GM23338 (cell line): Measurements from ENCODE around the gene KRTAP10-12. TPM values are rescaled to one million over a fixed set of nuclear protein-coding genes. Genes with fewer than 3 reads are reported as not detected.

Experiments
- ATAC-seq: fragments of 200-7000 bp; cut with Tn5 transposase; 3 replicates; pipeline ENCODE4 v1.9.1; 2020
- DNase-seq: peaks from one replicate; pipeline ENCODE4 v3.0.0-alpha.2; 2015; ENCODE audit warnings: low spot score
- H2AFZ ChIP-seq: fragments of 200-600 bp; sonication (generic); 2 replicates; pipeline ENCODE4 v1.8.0; 2016; ENCODE audit warnings: antibody characterized with exemption, mild to moderate bottlenecking, moderate library complexity
- H3F3A ChIP-seq: fragments of 200-600 bp; sonication (generic); replicated peaks from 2 replicates; pipeline ENCODE4 v1.8.0; 2017; ENCODE audit warnings: antibody characterized with exemption, mixed run types, low read depth
- H3K27ac ChIP-seq: fragments of 200-600 bp; sonication (generic); 2 replicates; pipeline ENCODE4 v1.6.1; 2016; ENCODE audit warnings: low read depth
- H3K27me3 ChIP-seq: fragments of 200-600 bp; sonication (generic); 2 replicates; pipeline ENCODE4 v1.8.0; 2016; ENCODE audit warnings: mild to moderate bottlenecking, mixed run types, moderate library complexity; ENCODE audit not compliant: insufficient read depth
- H3K36me3 ChIP-seq: fragments of 200-600 bp; sonication (generic); 2 replicates; pipeline ENCODE4 v1.8.0; 2016; ENCODE audit warnings: mild to moderate bottlenecking; ENCODE audit not compliant: insufficient read depth
- H3K4me1 ChIP-seq: fragments of 200-600 bp; sonication (generic); 2 replicates; pipeline ENCODE4 v1.8.0; 2016; ENCODE audit warnings: mild to moderate bottlenecking, moderate library complexity; ENCODE audit not compliant: insufficient read depth
- H3K4me2 ChIP-seq: fragments of 200-600 bp; sonication (generic); 2 replicates; pipeline ENCODE4 v1.7.1; 2017; ENCODE audit warnings: mixed run types
- H3K4me3 ChIP-seq: fragments of 200-600 bp; sonication (generic); 2 replicates; pipeline ENCODE4 v1.6.1; 2016; ENCODE audit warnings: mixed run types
- H3K79me2 ChIP-seq: fragments of 200-600 bp; sonication (generic); replicated peaks from 2 replicates; pipeline ENCODE4 v1.8.0; 2017; ENCODE audit warnings: mild to moderate bottlenecking; ENCODE audit not compliant: insufficient read depth
- H3K9me2 ChIP-seq: fragments of 200-600 bp; sonication (generic); 2 replicates; pipeline ENCODE4 v1.8.0; 2017; ENCODE audit not compliant: insufficient read depth
- H4K20me1 ChIP-seq: fragments of 200-600 bp; sonication (generic); replicated peaks from 2 replicates; pipeline ENCODE4 v1.8.0; 2017; ENCODE audit warnings: mild to moderate bottlenecking; ENCODE audit not compliant: insufficient read depth
- H3K27ac Mint-ChIP-seq: 2 replicates; pipeline ENCODE4 v1.8.0; 2020; ENCODE audit warnings: inconsistent platforms, mild to moderate bottlenecking, moderate library complexity, mixed read lengths
- H3K27me3 Mint-ChIP-seq: 3 replicates; pipeline ENCODE4 v1.8.0; 2022; ENCODE audit warnings: low read depth, mild to moderate bottlenecking, moderate library complexity, mixed read lengths, inconsistent platforms; ENCODE audit not compliant: insufficient read depth, poor library complexity
- H3K36me3 Mint-ChIP-seq: 3 replicates; pipeline ENCODE4 v1.8.0; 2021; ENCODE audit warnings: low read depth, mild to moderate bottlenecking, inconsistent platforms, moderate library complexity, mixed read lengths
- H3K4me1 Mint-ChIP-seq: 3 replicates; pipeline ENCODE4 v1.8.0; 2020; ENCODE audit warnings: mild to moderate bottlenecking, inconsistent platforms, mixed read lengths
- H3K4me3 Mint-ChIP-seq: 3 replicates; pipeline ENCODE4 v1.8.0; 2021; ENCODE audit warnings: moderate library complexity, mild to moderate bottlenecking, inconsistent platforms, mixed read lengths
- H3K9me3 Mint-ChIP-seq: 3 replicates; pipeline ENCODE4 v1.8.0; 2020; ENCODE audit warnings: moderate library complexity, mild to moderate bottlenecking, inconsistent platforms, mixed read lengths
- CREB1 ChIP-seq: fragments of 250-450 bp; sonication (Bioruptor Pico); IDR thresholded peaks from 2 replicates; pipeline ENCODE4 v1.5.0; 2020; ENCODE audit warnings: low read depth, mild to moderate bottlenecking, moderate library complexity
- CTCF ChIP-seq, 2 experiments: fragments of 200-600 bp in 1 of 2; sonication (generic) in 1 of 2; conservative IDR thresholded peaks; 2 replicates each; pipeline versions ENCODE4 v1.5.1 to v1.6.1; 2016 to 2017; ENCODE audit warnings: antibody characterized with exemption in 2 of 2, low read depth in 2 of 2, mild to moderate bottlenecking in 2 of 2, moderate library complexity in 1 of 2
- ETS1 ChIP-seq: IDR thresholded peaks from 2 replicates; pipeline ENCODE4 v1.6.1; 2016; ENCODE audit warnings: antibody characterized with exemption
- EZH2 ChIP-seq: fragments of 200-600 bp; sonication (generic); IDR thresholded peaks from one replicate; pipeline ENCODE4 v1.8.0; 2017; ENCODE audit warnings: antibody characterized with exemption, mild to moderate bottlenecking, low read depth; ENCODE audit not compliant: unreplicated experiment
- EZH2phosphoT487 ChIP-seq: fragments of 200-600 bp; sonication (generic); IDR thresholded peaks from one replicate; pipeline ENCODE4 v1.8.1; 2018; ENCODE audit warnings: antibody characterized with exemption; ENCODE audit not compliant: unreplicated experiment
- JUNB ChIP-seq: IDR thresholded peaks from one replicate; pipeline ENCODE4 v1.6.1; 2016; ENCODE audit warnings: antibody characterized with exemption; ENCODE audit not compliant: unreplicated experiment
- NANOG ChIP-seq: IDR thresholded peaks from 2 replicates; pipeline ENCODE4 v1.6.1; 2016; ENCODE audit warnings: antibody characterized with exemption, borderline replicate concordance
- POLR2AphosphoS5 ChIP-seq: IDR thresholded peaks from 2 replicates; pipeline ENCODE4 v1.6.1; 2016; ENCODE audit warnings: antibody characterized with exemption, low read depth
- REST ChIP-seq: IDR thresholded peaks from one replicate; pipeline ENCODE4 v1.6.1; 2018; ENCODE audit warnings: antibody characterized with exemption; ENCODE audit not compliant: unreplicated experiment
- STAT1 ChIP-seq: IDR thresholded peaks from one replicate; pipeline ENCODE4 v1.6.1; 2016; ENCODE audit warnings: antibody characterized with exemption; ENCODE audit not compliant: unreplicated experiment
- ZNF114 ChIP-seq: fragments of 250-450 bp; sonication (Bioruptor Pico); IDR thresholded peaks from 2 replicates; pipeline ENCODE4 v1.5.0; 2020; ENCODE audit warnings: mild to moderate bottlenecking, moderate library complexity
- ZNF331 ChIP-seq: fragments of 250-450 bp; sonication (Bioruptor Pico); IDR thresholded peaks from 2 replicates; pipeline ENCODE4 v1.5.0; 2020; ENCODE audit warnings: low read depth, mild to moderate bottlenecking, moderate library complexity
- ZNF462 ChIP-seq: fragments of 250-450 bp; sonication (Bioruptor Pico); IDR thresholded peaks from 2 replicates; pipeline ENCODE4 v1.5.0; 2020; ENCODE audit warnings: mild to moderate bottlenecking, moderate library complexity
- polyA plus RNA-seq: library from polyadenylated mRNA; unstranded; fragments of >200 nt; fragmentation: Nextera tagmentation; extraction: Ambion mirVana; gene quantifications from 2 replicates; pipeline ENCODE4 v1.2.1, GENCODE V29; 2016
- total RNA-seq: library from RNA; depleted of rRNA; stranded (reverse); fragments of >200 nt; shearing (Covaris generic); gene quantifications from 2 replicates; pipeline ENCODE4 v1.2.3, GENCODE V29; 2014

The KRTAP10-12 gene
- total and polyA plus RNA-seq, 2 experiments from 2014 or later = not detected

GRCh38 chr21:44684483-44684882, 12.5 kb upstream of the KRTAP10-12 start:
- H3K9me3 Mint-ChIP-seq = no peaks in the 10 kb centered on the region; the same call in none of the 3 replicates
- peaks cover 16% of the 10 kb centered on the region for H3K27me3 Mint-ChIP-seq
- H3K4me2 ChIP-seq = no peak overlapping the region
- no peak overlapping the region for H3K27ac Mint-ChIP-seq
- no peak overlapping the region for H2AFZ ChIP-seq
- H3K36me3 ChIP-seq = no peaks in the 10 kb centered on the region
- H3F3A ChIP-seq = 0 out of 2 replicates have a peak, but pooled peaks cover 4% of the 10 kb centered on the region
- H3K4me1 Mint-ChIP-seq = peaks cover 24% of the 10 kb centered on the region
- H3K4me3 Mint-ChIP-seq = no peak overlapping the region
- no peaks in the 10 kb centered on the region for H3K27me3 ChIP-seq
- no peaks in the 10 kb centered on the region for H3K9me2 ChIP-seq
- ATAC-seq (no peak), DNase-seq (no peak)
- peaks cover 6% of the 10 kb centered on the region for H3K4me1 ChIP-seq
- TF ChIP-seq ZNF114 (no peak), EZH2 (no peak), CTCF (conservative IDR thresholded peaks at IDR 0.05; ENCODE audit: low read depth in 2 of 2) (no peak), ZNF331 (CRISPR knock-in tag) (no peak), EZH2phosphoT487 (no peak), NANOG (no peak), REST (no peak), ETS1 (no peak), JUNB (no peak), CREB1 (no peak), ZNF462 (CRISPR knock-in tag) (no peak), POLR2AphosphoS5 (no peak), STAT1 (no peak)
- H4K20me1 ChIP-seq = no peaks in the 10 kb centered on the region
- H3K4me3 ChIP-seq = no peak overlapping the region
- H3K36me3 Mint-ChIP-seq = no peaks in the 10 kb centered on the region
- H3K79me2 ChIP-seq = no peaks in the 10 kb centered on the region
- H3K27ac ChIP-seq = no peak overlapping the region
